Kidney capillary endothelial cell (primary cell): ENCODE measurements around the gene SOX5.
A peak's percentile ranks its signal among the peaks of the same experiment; 100 is the strongest.
"Not testable (repeated sequence)": the region's sequence is repeated elsewhere in the genome, so short reads cannot be mapped to it uniquely, and the experiment has no call there.

Experiments
- DNase-seq: peaks from one replicate; pipeline ENCODE4 v3.0.0-alpha.2; 2018; ENCODE audit warnings: low spot score

SOX5 gene

GRCh38 chr12:23834076-23834475 is 115.4 kb downstream of the SOX5 start:
- no peak for DNase-seq

GRCh38 chr12:23831739-23832138 is 117.7 kb downstream of the SOX5 start:
- no peak for DNase-seq

GRCh38 chr12:23830210-23830609 is 119.3 kb downstream of the SOX5 start:
- DNase-seq = no peak

GRCh38 chr12:23827353-23827752 is 122.1 kb downstream of the SOX5 start:
- no peak for DNase-seq

GRCh38 chr12:23825124-23825523 is 124.3 kb downstream of the SOX5 start:
- DNase-seq = not testable (repeated sequence)

- DNase-seq = no peak
Measured at GRCh38 chr12:23824358-23824757, 125.1 kb downstream of the SOX5 start.

GRCh38 chr12:23822883-23823282 is 126.6 kb downstream of the SOX5 start:
- not testable (repeated sequence) for DNase-seq

- no peak for DNase-seq
Measured at GRCh38 chr12:23817345-23817744, 132.1 kb downstream of the SOX5 start.

- no peak for DNase-seq
Measured at GRCh38 chr12:23816394-23816851, 133.0 kb downstream of the SOX5 start.

GRCh38 chr12:23815810-23816209 is 133.7 kb downstream of the SOX5 start:
- no peak for DNase-seq

GRCh38 chr12:23813206-23813605 is 136.3 kb downstream of the SOX5 start:
- DNase-seq = no peak

- DNase-seq = no peak
Measured at GRCh38 chr12:23810329-23810902, 139.1 kb downstream of the SOX5 start.

GRCh38 chr12:23803540-23803939 is 145.9 kb downstream of the SOX5 start:
- no peak for DNase-seq

GRCh38 chr12:23795494-23795893 is 154.0 kb downstream of the SOX5 start:
- no peak for DNase-seq

GRCh38 chr12:23781118-23781517 is 168.4 kb downstream of the SOX5 start:
- no peak for DNase-seq

- no peak for DNase-seq
Measured at GRCh38 chr12:23775208-23775607, 174.3 kb downstream of the SOX5 start.

GRCh38 chr12:23771240-23771949 is 178.1 kb downstream of the SOX5 start:
- DNase-seq = no peak

GRCh38 chr12:23770202-23770938 is 179.1 kb downstream of the SOX5 start:
- no peak for DNase-seq

GRCh38 chr12:23767834-23768233 is 181.6 kb downstream of the SOX5 start:
- DNase-seq = peak; percentile 7

GRCh38 chr12:23763724-23764123 is 185.7 kb downstream of the SOX5 start:
- DNase-seq = no peak

GRCh38 chr12:23760495-23760894 is 189.0 kb downstream of the SOX5 start:
- DNase-seq = no peak

- no peak for DNase-seq
Measured at GRCh38 chr12:23758608-23759007, 190.9 kb downstream of the SOX5 start.

- peak; percentile 21 for DNase-seq
Measured at GRCh38 chr12:23757541-23757962, 191.9 kb downstream of the SOX5 start.
